ENCODE measurements around the gene TTC9B.

TTC9B gene

GRCh38 chr19:40264314-40265054 lies 46.3 kb upstream of the TTC9B start:
- H3K4me3 ChIP-seq (ENCODE audit: low read depth, low read length): no peak overlapping the region
- in situ Hi-C loops (cut with HindIII; ENCODE audit: low sequenced_read_pairs): no loop called here
- TF ChIP-seq, protein P1, sequence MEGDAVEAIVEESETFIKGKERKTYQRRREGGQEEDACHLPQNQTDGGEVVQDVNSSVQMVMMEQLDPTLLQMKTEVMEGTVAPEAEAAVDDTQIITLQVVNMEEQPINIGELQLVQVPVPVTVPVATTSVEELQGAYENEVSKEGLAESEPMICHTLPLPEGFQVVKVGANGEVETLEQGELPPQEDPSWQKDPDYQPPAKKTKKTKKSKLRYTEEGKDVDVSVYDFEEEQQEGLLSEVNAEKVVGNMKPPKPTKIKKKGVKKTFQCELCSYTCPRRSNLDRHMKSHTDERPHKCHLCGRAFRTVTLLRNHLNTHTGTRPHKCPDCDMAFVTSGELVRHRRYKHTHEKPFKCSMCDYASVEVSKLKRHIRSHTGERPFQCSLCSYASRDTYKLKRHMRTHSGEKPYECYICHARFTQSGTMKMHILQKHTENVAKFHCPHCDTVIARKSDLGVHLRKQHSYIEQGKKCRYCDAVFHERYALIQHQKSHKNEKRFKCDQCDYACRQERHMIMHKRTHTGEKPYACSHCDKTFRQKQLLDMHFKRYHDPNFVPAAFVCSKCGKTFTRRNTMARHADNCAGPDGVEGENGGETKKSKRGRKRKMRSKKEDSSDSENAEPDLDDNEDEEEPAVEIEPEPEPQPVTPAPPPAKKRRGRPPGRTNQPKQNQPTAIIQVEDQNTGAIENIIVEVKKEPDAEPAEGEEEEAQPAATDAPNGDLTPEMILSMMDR (IDR thresholded peaks at IDR 0.05; ENCODE audit: low read depth, low read length, missing control alignments): no peak
- no peak for DNase-seq (ENCODE audit: low read depth)

DNA sequence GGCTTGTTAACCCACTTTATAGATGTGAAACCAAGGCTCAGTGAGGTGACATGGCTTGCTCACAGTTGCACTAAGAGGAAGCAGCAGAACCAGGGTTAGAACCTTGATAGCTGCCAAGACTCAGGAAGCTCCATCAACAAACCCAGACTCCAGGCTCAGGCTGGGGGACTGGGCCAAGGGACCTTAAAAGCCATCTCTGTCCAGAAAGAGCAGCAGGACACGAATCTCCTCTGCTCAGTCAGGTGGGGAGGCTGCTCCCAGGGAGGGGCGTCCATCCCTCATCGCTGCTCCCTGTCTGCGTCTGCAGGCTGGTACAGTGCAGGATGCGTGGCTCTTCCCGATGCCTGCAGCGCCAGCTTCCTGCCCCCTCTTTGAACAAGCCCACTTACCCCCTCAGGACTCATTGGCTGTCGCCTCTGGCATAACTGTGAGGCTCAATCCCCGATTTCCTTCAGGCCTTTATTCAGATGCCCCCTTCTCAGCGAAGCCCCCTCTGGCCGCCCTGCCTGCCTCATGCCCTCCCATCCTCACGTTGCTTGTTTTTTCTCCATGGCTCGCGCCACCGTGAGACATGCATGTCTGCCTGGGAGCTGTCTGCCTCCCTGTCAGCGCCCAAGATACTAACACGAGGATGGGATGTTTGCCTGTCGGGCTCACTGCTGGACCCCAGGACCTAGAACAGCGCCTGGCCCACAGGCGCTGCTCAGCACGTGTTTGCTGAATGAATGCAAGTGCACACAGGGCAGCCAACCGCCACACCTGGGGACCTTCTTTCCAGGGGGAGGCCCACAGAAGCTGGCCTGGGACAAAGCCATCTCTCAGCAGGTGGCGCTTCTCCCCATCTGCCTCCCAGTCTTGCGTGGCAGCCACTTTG lies 45.5 kb upstream of the TTC9B start:
- H3K4me3 ChIP-seq (ENCODE audit: low read depth, low read length): no peak overlapping the region
- DNase-seq (ENCODE audit: low read depth): no peak
- in situ Hi-C loops (cut with HindIII; ENCODE audit: low sequenced_read_pairs): no loop called here
- TF ChIP-seq, protein P1 (IDR thresholded peaks at IDR 0.05; ENCODE audit: low read depth, low read length, missing control alignments): no peak

DNA sequence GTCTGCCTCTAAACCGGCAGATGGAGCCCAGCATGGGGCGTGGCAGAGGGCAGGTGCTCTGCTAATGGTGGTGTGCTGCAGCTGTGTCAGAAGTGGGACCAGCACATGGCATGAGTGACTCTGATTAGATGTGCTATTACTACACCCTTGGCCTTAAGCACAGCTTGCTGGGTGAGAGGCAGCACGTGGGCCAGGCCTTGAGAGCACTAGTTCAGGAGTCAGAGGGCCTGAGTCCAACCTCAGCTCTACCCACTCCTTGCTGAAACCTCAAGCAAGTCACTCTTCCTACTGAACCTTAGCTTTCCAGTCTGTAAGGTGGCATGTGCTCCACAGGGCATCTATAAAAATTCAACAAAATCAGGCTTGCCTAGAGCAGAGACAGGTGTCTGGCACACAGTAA lies 44.2 kb upstream of the TTC9B start:
- TF ChIP-seq, protein P1 (IDR thresholded peaks at IDR 0.05; ENCODE audit: low read depth, low read length, missing control alignments): no peak
- no peak overlapping the region for H3K4me3 ChIP-seq (ENCODE audit: low read depth, low read length)
- in situ Hi-C loops (cut with HindIII; ENCODE audit: low sequenced_read_pairs): no loop called here
- no peak for DNase-seq (ENCODE audit: low read depth)

DNA sequence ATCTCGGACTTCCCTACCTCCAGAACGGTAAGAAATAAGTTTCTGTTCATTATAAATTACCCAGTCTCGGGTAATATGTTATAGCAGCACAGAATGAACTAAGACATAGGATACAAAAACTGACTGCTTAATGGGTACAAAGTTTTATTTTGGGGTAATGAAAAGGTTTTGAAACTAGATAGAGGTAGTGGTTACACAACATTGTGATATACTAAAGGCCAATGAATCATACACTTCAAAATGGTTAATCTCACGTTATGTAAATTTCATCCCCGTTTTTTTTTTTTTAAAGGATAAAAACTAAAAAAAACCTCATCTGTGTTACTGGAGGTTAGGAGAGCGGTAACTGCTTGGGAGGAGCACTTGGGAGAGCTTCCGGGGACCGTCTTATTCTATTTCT lies 43.4 kb upstream of the TTC9B start:
- no peak for DNase-seq (ENCODE audit: low read depth)
- no peak overlapping the region for H3K4me3 ChIP-seq (ENCODE audit: low read depth, low read length)
- TF ChIP-seq, protein P1 (IDR thresholded peaks at IDR 0.05; ENCODE audit: low read depth, low read length, missing control alignments): no peak
- in situ Hi-C loops (cut with HindIII; ENCODE audit: low sequenced_read_pairs): no loop called here

- in situ Hi-C loops (cut with HindIII; ENCODE audit: low sequenced_read_pairs): no loop called here
These were observed 38.9 kb upstream of the TTC9B start for GRCh38 chr19:40257096-40257517.

GRCh38 chr19:40256512-40256911 lies 38.3 kb upstream of the TTC9B start:
- in situ Hi-C loops (cut with HindIII; ENCODE audit: low sequenced_read_pairs): no loop called here
- no peak overlapping the region for H3K4me3 ChIP-seq (ENCODE audit: low read depth, low read length)
- TF ChIP-seq, protein P1 (IDR thresholded peaks at IDR 0.05; ENCODE audit: low read depth, low read length, missing control alignments): no peak

More at GRCh38 chr19:40257096-40257517, 38.9 kb upstream of the TTC9B start:
- no peak for DNase-seq (ENCODE audit: low read depth)
- TF ChIP-seq, protein P1 (IDR thresholded peaks at IDR 0.05; ENCODE audit: low read depth, low read length, missing control alignments): no peak
- no peak overlapping the region for H3K4me3 ChIP-seq (ENCODE audit: low read depth, low read length)

More at GRCh38 chr19:40256512-40256911, 38.3 kb upstream of the TTC9B start:
- DNase-seq (ENCODE audit: low read depth): no peak
